ENCODE measurements around the gene ELF2. TPM values are rescaled to one million over a fixed set of nuclear protein-coding genes. Genes with fewer than 3 reads are reported as not detected.
A peak's percentile ranks its signal among the peaks of the same experiment; 100 is the strongest.

Gene ELF2
- total RNA-seq, 1 donor from 2014 or later = 48.0 TPM

DNA sequence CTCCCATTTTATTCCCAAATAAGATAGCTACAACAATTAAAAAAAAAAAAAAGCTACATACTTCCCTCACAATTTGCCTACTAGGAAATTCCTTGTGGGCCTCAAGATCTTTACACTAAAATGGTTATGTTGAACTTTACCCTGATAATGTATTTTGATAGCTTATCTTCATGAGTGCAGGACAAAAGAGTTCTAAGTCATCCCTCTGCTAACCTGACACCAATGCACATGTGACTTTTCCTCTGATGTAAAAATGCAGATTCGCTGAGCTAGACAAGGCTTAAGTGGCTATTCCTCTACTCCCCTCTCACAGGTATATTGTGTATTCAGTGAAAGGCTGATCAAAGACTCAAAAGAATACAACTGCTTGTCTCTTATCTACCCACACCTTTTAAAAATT is 22.5 kb downstream of the ELF2 start:
- no peak for DNase-seq (ENCODE audit: low spot score)
- no peaks in the 10 kb centered on the region for H3K9me3 Mint-ChIP-seq (ENCODE audit: unreplicated experiment)
- H3K27ac Mint-ChIP-seq (ENCODE audit: unreplicated experiment) = peak overlapping the region; percentile 6
- no peaks in the 10 kb centered on the region for H3K36me3 Mint-ChIP-seq (ENCODE audit: low read depth, unreplicated experiment)
- no peak for TF ChIP-seq CTCF (IDR thresholded peaks at IDR 0.05; ENCODE audit: unreplicated experiment)
- H3K27me3 Mint-ChIP-seq (ENCODE audit: unreplicated experiment) = peaks cover 4% of the 10 kb centered on the region
- no peak overlapping the region for H3K4me3 Mint-ChIP-seq (ENCODE audit: unreplicated experiment)
- peaks cover 20% of the 10 kb centered on the region for H3K4me1 Mint-ChIP-seq (ENCODE audit: unreplicated experiment)

DNA sequence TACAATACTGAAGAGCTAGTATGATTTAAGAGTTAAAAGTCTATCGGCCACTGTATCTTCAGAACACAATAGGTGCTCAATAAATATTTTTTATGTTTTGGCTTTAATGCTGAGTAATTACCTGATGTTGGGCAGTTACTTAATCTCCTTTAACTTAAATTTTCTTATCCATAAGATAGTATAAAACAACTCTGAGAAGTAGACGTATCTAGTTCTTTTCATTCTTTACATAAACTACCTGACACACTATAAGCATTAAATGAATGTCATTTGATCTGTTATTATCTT is 22.9 kb downstream of the ELF2 start:
- Mint-ChIP-seq H3K4me3 (ENCODE audit: unreplicated experiment) (no peak overlapping the region), H3K9me3 (ENCODE audit: unreplicated experiment) (no peaks in the 10 kb centered on the region), H3K36me3 (ENCODE audit: low read depth, unreplicated experiment) (no peaks in the 10 kb centered on the region), H3K4me1 (ENCODE audit: unreplicated experiment) (peaks cover 15% of the 10 kb centered on the region), H3K27me3 (ENCODE audit: unreplicated experiment) (peaks cover 2% of the 10 kb centered on the region), H3K27ac (ENCODE audit: unreplicated experiment) (no peak overlapping the region)
- no peak for TF ChIP-seq CTCF (IDR thresholded peaks at IDR 0.05; ENCODE audit: unreplicated experiment)
- no peak for DNase-seq (ENCODE audit: low spot score)

- Mint-ChIP-seq H3K9me3 (ENCODE audit: unreplicated experiment) (no peaks in the 10 kb centered on the region), H3K4me3 (ENCODE audit: unreplicated experiment) (no peak overlapping the region), H3K27ac (ENCODE audit: unreplicated experiment) (no peak overlapping the region), H3K27me3 (ENCODE audit: unreplicated experiment) (peaks cover 2% of the 10 kb centered on the region), H3K36me3 (ENCODE audit: low read depth, unreplicated experiment) (no peaks in the 10 kb centered on the region), H3K4me1 (ENCODE audit: unreplicated experiment) (peaks cover 10% of the 10 kb centered on the region)
- no peak for DNase-seq (ENCODE audit: low spot score)
- no peak for TF ChIP-seq CTCF (IDR thresholded peaks at IDR 0.05; ENCODE audit: unreplicated experiment)
Measured at GRCh38 chr4:139153411-139154133, 23.4 kb downstream of the ELF2 start.

- Mint-ChIP-seq H3K27me3 (ENCODE audit: unreplicated experiment) (no peaks in the 10 kb centered on the region), H3K36me3 (ENCODE audit: low read depth, unreplicated experiment) (no peaks in the 10 kb centered on the region), H3K9me3 (ENCODE audit: unreplicated experiment) (no peaks in the 10 kb centered on the region), H3K27ac (ENCODE audit: unreplicated experiment) (no peak overlapping the region), H3K4me3 (ENCODE audit: unreplicated experiment) (no peak overlapping the region), H3K4me1 (ENCODE audit: unreplicated experiment) (peaks cover 6% of the 10 kb centered on the region)
- DNase-seq (ENCODE audit: low spot score) = no peak
- no peak for TF ChIP-seq CTCF (IDR thresholded peaks at IDR 0.05; ENCODE audit: unreplicated experiment)
Measured at GRCh38 chr4:139152249-139152648, 24.8 kb downstream of the ELF2 start.

DNA sequence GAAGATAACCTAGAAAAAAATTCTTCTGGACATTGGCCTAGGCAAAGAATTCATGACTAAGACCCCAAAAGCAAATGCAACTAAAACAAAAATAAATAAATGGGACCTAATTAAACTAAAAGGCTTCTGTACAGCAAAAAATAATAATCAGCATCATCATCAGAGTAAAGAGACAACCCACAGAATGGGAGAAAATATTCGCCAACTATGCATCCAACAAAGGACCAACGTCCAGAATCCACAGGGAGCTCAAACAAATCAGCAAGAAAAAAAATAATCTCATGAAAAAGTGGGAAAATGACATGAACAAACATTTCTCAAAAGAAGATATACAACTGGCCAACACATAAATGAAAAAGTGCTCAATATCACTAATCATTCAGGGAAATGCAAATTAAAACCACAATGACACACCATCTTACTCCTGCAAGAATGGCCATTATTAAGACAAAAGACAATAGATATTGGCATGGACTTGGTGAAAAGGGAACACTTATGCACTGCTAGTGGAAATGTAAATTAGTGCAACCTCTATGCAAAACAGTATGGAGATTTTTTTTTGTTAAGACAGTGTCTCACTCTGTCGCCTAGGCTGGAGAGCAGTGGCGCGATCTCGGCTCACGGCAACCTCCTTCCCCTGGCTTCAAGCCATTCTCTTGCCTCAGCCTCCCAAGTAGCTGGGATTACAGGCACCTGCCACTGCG is 29.9 kb downstream of the ELF2 start:
- Mint-ChIP-seq H3K27ac (ENCODE audit: unreplicated experiment) (no peak overlapping the region), H3K4me1 (ENCODE audit: unreplicated experiment) (peaks cover 5% of the 10 kb centered on the region), H3K27me3 (ENCODE audit: unreplicated experiment) (peaks cover 2% of the 10 kb centered on the region), H3K9me3 (ENCODE audit: unreplicated experiment) (no peaks in the 10 kb centered on the region), H3K4me3 (ENCODE audit: unreplicated experiment) (no peak overlapping the region), H3K36me3 (ENCODE audit: low read depth, unreplicated experiment) (no peaks in the 10 kb centered on the region)
- TF ChIP-seq CTCF (IDR thresholded peaks at IDR 0.05; ENCODE audit: unreplicated experiment) = no peak
- DNase-seq (ENCODE audit: low spot score) = no peak
